Astrocyte (in vitro differentiated cells and primary cell): ENCODE results near the gene FAM170B. TPM values are rescaled to one million over a fixed set of nuclear protein-coding genes. Genes with fewer than 3 reads are reported as not detected.

Source experiments
- DNase-seq: peaks from one replicate; pipeline ENCODE4 v3.0.0-alpha.2; 2010; ENCODE audit warnings: low read depth
- FAIRE-seq: peaks from 2 replicates; lab custom pipeline; 2011; peaks lifted over from hg19 to GRCh38; lab: Jason Lieb, UNC
- H2AFZ ChIP-seq: 2 replicates; pipeline ENCODE4 v1.6.0; 2012; ENCODE audit warnings: low read depth, low read length, inconsistent platforms
- H3K27ac ChIP-seq: 2 replicates; pipeline ENCODE4 v1.5.1; 2011; ENCODE audit warnings: low read depth, low read length, inconsistent platforms
- H3K27me3 ChIP-seq: 2 replicates; pipeline ENCODE4 v1.6.0; 2011; ENCODE audit warnings: low read length, inconsistent platforms; ENCODE audit not compliant: insufficient read depth
- H3K36me3 ChIP-seq: 2 replicates; pipeline ENCODE4 v1.5.1; 2011; ENCODE audit warnings: low read length, inconsistent platforms; ENCODE audit not compliant: insufficient read depth
- H3K4me1 ChIP-seq: 2 replicates; pipeline ENCODE4 v1.5.1; 2011; ENCODE audit warnings: low read length, inconsistent platforms; ENCODE audit not compliant: insufficient read depth
- H3K4me2 ChIP-seq: 2 replicates; pipeline ENCODE4 v1.6.0; 2012; ENCODE audit warnings: low read length, inconsistent platforms
- H3K4me3 ChIP-seq: 2 replicates; pipeline ENCODE4 v1.5.1; 2011; ENCODE audit warnings: low read depth, mild to moderate bottlenecking, low read length, inconsistent platforms; ENCODE audit not compliant: insufficient read depth
- H3K79me2 ChIP-seq: 2 replicates; pipeline ENCODE4 v1.6.0; 2012; ENCODE audit warnings: mild to moderate bottlenecking, low read length, inconsistent platforms; ENCODE audit not compliant: insufficient read depth
- H3K9ac ChIP-seq: 2 replicates; pipeline ENCODE4 v1.6.0; 2012; ENCODE audit warnings: mild to moderate bottlenecking, low read length, inconsistent platforms
- H3K9me3 ChIP-seq: 2 replicates; pipeline ENCODE4 v1.5.1; 2012; ENCODE audit warnings: low read depth, mild to moderate bottlenecking, low read length, inconsistent platforms; ENCODE audit not compliant: insufficient read depth
- H4K20me1 ChIP-seq: 2 replicates; pipeline ENCODE4 v1.6.0; 2012; ENCODE audit warnings: low read length, inconsistent platforms; ENCODE audit not compliant: insufficient read depth
- H3K27ac Mint-ChIP-seq: one replicate; pipeline ENCODE4 v1.8.0; 2021; ENCODE audit warnings: mild to moderate bottlenecking, mixed read lengths; ENCODE audit not compliant: unreplicated experiment
- H3K27me3 Mint-ChIP-seq: one replicate; pipeline ENCODE4 v1.8.0; 2021; ENCODE audit warnings: low read depth, mixed read lengths; ENCODE audit not compliant: unreplicated experiment
- H3K36me3 Mint-ChIP-seq: one replicate; pipeline ENCODE4 v1.8.0; 2021; ENCODE audit warnings: low read depth, mixed read lengths; ENCODE audit not compliant: unreplicated experiment
- H3K4me1 Mint-ChIP-seq: one replicate; pipeline ENCODE4 v1.8.0; 2021; ENCODE audit warnings: low read depth, mixed read lengths; ENCODE audit not compliant: unreplicated experiment
- H3K4me3 Mint-ChIP-seq: one replicate; pipeline ENCODE4 v1.8.0; 2021; ENCODE audit warnings: mild to moderate bottlenecking, moderate library complexity, mixed read lengths; ENCODE audit not compliant: unreplicated experiment
- H3K9me3 Mint-ChIP-seq: one replicate; pipeline ENCODE4 v1.8.0; 2021; ENCODE audit warnings: mild to moderate bottlenecking, mixed read lengths; ENCODE audit not compliant: unreplicated experiment
- CTCF ChIP-seq: IDR thresholded peaks from 2 replicates; pipeline ENCODE4 v1.5.1; 2011; ENCODE audit warnings: low read depth, mild to moderate bottlenecking, inconsistent platforms, low read length, moderate library complexity; ENCODE audit not compliant: insufficient read depth
- EZH2 ChIP-seq: IDR thresholded peaks from 2 replicates; pipeline ENCODE4 v1.6.1; 2012; ENCODE audit warnings: mild to moderate bottlenecking, low read length, inconsistent platforms; ENCODE audit not compliant: insufficient read depth
- total RNA-seq: library from RNA; stranded (reverse); gene quantifications from 2 replicates; pipeline ENCODE4 v1.2.1, GENCODE V29; 2021

The FAM170B gene
- total RNA-seq, 1 donor from 2014 or later = not detected

- FAIRE-seq (no peak), DNase-seq (no peak)
- Histone ChIP-seq H3K36me3 (no peaks in the 10 kb centered on the region), H3K27me3 (no peaks in the 10 kb centered on the region), H3K79me2 (no peaks in the 10 kb centered on the region), H2AFZ (no peak overlapping the region), H3K4me2 (no peak overlapping the region), H3K4me1 (peaks cover 11% of the 10 kb centered on the region), H3K9me3 (no peaks in the 10 kb centered on the region), H4K20me1 (no peaks in the 10 kb centered on the region), H3K4me3 (no peak overlapping the region), H3K9ac (no peak overlapping the region), H3K27ac (no peak overlapping the region)
- peaks cover 16% of the 10 kb centered on the region for H3K4me1 Mint-ChIP-seq
- peaks cover 36% of the 10 kb centered on the region for H3K27me3 Mint-ChIP-seq
- H3K36me3 Mint-ChIP-seq = no peaks in the 10 kb centered on the region
- TF ChIP-seq CTCF (no peak), EZH2 (no peak)
- peak overlapping the region; percentile 78 for H3K4me3 Mint-ChIP-seq
- no peak overlapping the region for H3K27ac Mint-ChIP-seq
- no peaks in the 10 kb centered on the region for H3K9me3 Mint-ChIP-seq
These were observed 17.1 kb downstream of the FAM170B start for GRCh38 chr10:49116509-49117375.

GRCh38 chr10:49115796-49116508 lies 17.9 kb downstream of the FAM170B start:
- FAIRE-seq = no peak
- peak overlapping the region; percentile 51 for H2AFZ ChIP-seq

More at GRCh38 chr10:49115796-49116508, 17.9 kb downstream of the FAM170B start:
- TF ChIP-seq EZH2 = no peak
- TF ChIP-seq CTCF = no peak
- Histone ChIP-seq H3K27me3 (no peaks in the 10 kb centered on the region), H3K79me2 (no peaks in the 10 kb centered on the region), H3K4me1 (peaks cover 11% of the 10 kb centered on the region), H3K36me3 (no peaks in the 10 kb centered on the region), H4K20me1 (no peaks in the 10 kb centered on the region), H3K9ac (peak overlapping the region; percentile 90), H3K4me2 (peak overlapping the region; percentile 77), H3K4me3 (peak overlapping the region; percentile 42), H3K9me3 (no peaks in the 10 kb centered on the region), H3K27ac (no peak overlapping the region)
- peaks cover 41% of the 10 kb centered on the region for H3K27me3 Mint-ChIP-seq
- no peaks in the 10 kb centered on the region for H3K9me3 Mint-ChIP-seq
- no peak for DNase-seq
- H3K4me3 Mint-ChIP-seq = peak overlapping the region; percentile 78
- H3K4me1 Mint-ChIP-seq = peaks cover 16% of the 10 kb centered on the region
- peaks cover 3% of the 10 kb centered on the region for H3K36me3 Mint-ChIP-seq
- no peak overlapping the region for H3K27ac Mint-ChIP-seq
